ENCODE data around the gene MVB12B.

The MVB12B gene

DNA sequence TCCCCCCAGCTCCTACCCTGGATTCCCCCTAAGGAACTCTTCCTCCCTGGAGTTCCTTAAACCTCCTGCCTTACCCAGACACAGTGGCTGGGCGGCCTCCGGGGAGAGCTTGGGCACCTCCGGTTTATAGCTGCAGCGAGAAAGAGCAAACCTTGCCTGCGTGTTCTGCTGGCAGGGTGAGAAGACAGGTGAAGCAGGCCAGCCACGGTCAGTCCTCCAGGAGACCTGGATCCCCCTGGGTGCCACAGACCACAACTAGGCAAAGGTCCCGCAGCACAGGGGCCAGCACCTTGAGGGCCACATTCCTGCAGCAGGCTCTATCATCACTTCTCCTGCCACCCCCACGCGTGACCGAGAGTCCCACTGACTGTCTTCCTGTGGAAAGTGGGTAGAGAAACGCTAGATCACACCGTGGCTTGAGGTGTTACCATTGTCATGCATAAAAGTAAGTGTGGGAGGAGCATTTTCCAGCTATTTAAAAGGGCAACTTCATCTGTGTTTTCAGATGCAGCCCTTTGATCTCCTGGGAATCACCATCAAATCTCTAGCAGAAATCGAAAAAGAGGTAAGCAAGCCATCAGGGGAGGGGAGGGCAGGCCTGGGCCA lies 156.9 kb downstream of the MVB12B start:
- no peak for TF ChIP-seq FOXP2 (optimal IDR thresholded peaks at IDR 0.05; ENCODE audit: borderline replicate concordance, extremely low read depth, extremely low read length, insufficient read depth)
- no peak for TF ChIP-seq SIN3A (IDR thresholded peaks at IDR 0.05; ENCODE audit: borderline replicate concordance, insufficient read depth, low read length)
- no peak for TF ChIP-seq POLR2AphosphoS5 (IDR thresholded peaks at IDR 0.05; ENCODE audit: low read depth, low read length)
- TF ChIP-seq, protein P1, sequence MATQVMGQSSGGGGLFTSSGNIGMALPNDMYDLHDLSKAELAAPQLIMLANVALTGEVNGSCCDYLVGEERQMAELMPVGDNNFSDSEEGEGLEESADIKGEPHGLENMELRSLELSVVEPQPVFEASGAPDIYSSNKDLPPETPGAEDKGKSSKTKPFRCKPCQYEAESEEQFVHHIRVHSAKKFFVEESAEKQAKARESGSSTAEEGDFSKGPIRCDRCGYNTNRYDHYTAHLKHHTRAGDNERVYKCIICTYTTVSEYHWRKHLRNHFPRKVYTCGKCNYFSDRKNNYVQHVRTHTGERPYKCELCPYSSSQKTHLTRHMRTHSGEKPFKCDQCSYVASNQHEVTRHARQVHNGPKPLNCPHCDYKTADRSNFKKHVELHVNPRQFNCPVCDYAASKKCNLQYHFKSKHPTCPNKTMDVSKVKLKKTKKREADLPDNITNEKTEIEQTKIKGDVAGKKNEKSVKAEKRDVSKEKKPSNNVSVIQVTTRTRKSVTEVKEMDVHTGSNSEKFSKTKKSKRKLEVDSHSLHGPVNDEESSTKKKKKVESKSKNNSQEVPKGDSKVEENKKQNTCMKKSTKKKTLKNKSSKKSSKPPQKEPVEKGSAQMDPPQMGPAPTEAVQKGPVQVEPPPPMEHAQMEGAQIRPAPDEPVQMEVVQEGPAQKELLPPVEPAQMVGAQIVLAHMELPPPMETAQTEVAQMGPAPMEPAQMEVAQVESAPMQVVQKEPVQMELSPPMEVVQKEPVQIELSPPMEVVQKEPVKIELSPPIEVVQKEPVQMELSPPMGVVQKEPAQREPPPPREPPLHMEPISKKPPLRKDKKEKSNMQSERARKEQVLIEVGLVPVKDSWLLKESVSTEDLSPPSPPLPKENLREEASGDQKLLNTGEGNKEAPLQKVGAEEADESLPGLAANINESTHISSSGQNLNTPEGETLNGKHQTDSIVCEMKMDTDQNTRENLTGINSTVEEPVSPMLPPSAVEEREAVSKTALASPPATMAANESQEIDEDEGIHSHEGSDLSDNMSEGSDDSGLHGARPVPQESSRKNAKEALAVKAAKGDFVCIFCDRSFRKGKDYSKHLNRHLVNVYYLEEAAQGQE (IDR thresholded peaks at IDR 0.05; ENCODE audit: insufficient read depth in 1 of 2, low read depth in 2 of 2, low read length in 2 of 2): no peak
- no peak for TF ChIP-seq TAF1 (IDR thresholded peaks at IDR 0.05; ENCODE audit: borderline replicate concordance, insufficient read depth, low read length)

- TF ChIP-seq TAF1 (IDR thresholded peaks at IDR 0.05; ENCODE audit: borderline replicate concordance, insufficient read depth, low read length) (no peak), SIN3A (IDR thresholded peaks at IDR 0.05; ENCODE audit: borderline replicate concordance, insufficient read depth, low read length) (no peak), FOXP2 (optimal IDR thresholded peaks at IDR 0.05; ENCODE audit: borderline replicate concordance, extremely low read depth, extremely low read length, insufficient read depth) (no peak), POLR2AphosphoS5 (IDR thresholded peaks at IDR 0.05; ENCODE audit: low read depth, low read length) (no peak)
- TF ChIP-seq, protein P1 (IDR thresholded peaks at IDR 0.05; ENCODE audit: insufficient read depth in 1 of 2, low read depth in 2 of 2, low read length in 2 of 2): no peak
These were observed 159.0 kb downstream of the MVB12B start for GRCh38 chr9:126485662-126486061.

GRCh38 chr9:126486276-126486675 lies 159.6 kb downstream of the MVB12B start:
- TF ChIP-seq FOXP2 (optimal IDR thresholded peaks at IDR 0.05; ENCODE audit: borderline replicate concordance, extremely low read depth, extremely low read length, insufficient read depth): no peak
- no peak for TF ChIP-seq POLR2AphosphoS5 (IDR thresholded peaks at IDR 0.05; ENCODE audit: low read depth, low read length)
- TF ChIP-seq, protein P1 (IDR thresholded peaks at IDR 0.05; ENCODE audit: insufficient read depth in 1 of 2, low read depth in 2 of 2, low read length in 2 of 2): no peak
- TF ChIP-seq TAF1 (IDR thresholded peaks at IDR 0.05; ENCODE audit: borderline replicate concordance, insufficient read depth, low read length): no peak
- no peak for TF ChIP-seq SIN3A (IDR thresholded peaks at IDR 0.05; ENCODE audit: borderline replicate concordance, insufficient read depth, low read length)

- TF ChIP-seq TAF1 (IDR thresholded peaks at IDR 0.05; ENCODE audit: borderline replicate concordance, insufficient read depth, low read length): no peak
- no peak for TF ChIP-seq SIN3A (IDR thresholded peaks at IDR 0.05; ENCODE audit: borderline replicate concordance, insufficient read depth, low read length)
- no peak for TF ChIP-seq FOXP2 (optimal IDR thresholded peaks at IDR 0.05; ENCODE audit: borderline replicate concordance, extremely low read depth, extremely low read length, insufficient read depth)
- no peak for TF ChIP-seq POLR2AphosphoS5 (IDR thresholded peaks at IDR 0.05; ENCODE audit: low read depth, low read length)
- TF ChIP-seq, protein P1 (IDR thresholded peaks at IDR 0.05; ENCODE audit: insufficient read depth in 1 of 2, low read depth in 2 of 2, low read length in 2 of 2): no peak
These were observed 161.2 kb downstream of the MVB12B start for GRCh38 chr9:126487856-126488255.

All from PFSK-1 (cell line).